ENCODE data around the gene FBXO11. TPM values are rescaled to one million over a fixed set of nuclear protein-coding genes. Genes with fewer than 3 reads are reported as not detected.

The FBXO11 gene
- total RNA-seq, 1 donor from 2014 or later: 83.9 TPM

- H3K4me1 Mint-ChIP-seq (ENCODE audit: unreplicated experiment): peaks cover 39% of the 10 kb centered on the region
- DNase-seq (ENCODE audit: extremely low spot score, unreplicated experiment): no peak
- no peaks in the 10 kb centered on the region for H3K9me3 Mint-ChIP-seq
- no peak for TF ChIP-seq CTCF (conservative IDR thresholded peaks at IDR 0.05)
- no peaks in the 10 kb centered on the region for H3K27me3 Mint-ChIP-seq
- H3K27ac Mint-ChIP-seq: no peak overlapping the region
- peaks cover 17% of the 10 kb centered on the region for H3K36me3 Mint-ChIP-seq
- H3K4me3 Mint-ChIP-seq: no peak overlapping the region
Measured at GRCh38 chr2:47893771-47894170, 12.5 kb downstream of the FBXO11 start.

- no peak for DNase-seq (ENCODE audit: extremely low spot score, unreplicated experiment)
- no peak for TF ChIP-seq CTCF (conservative IDR thresholded peaks at IDR 0.05)
- no peak overlapping the region for H3K27ac Mint-ChIP-seq
- H3K27me3 Mint-ChIP-seq: no peaks in the 10 kb centered on the region
- no peaks in the 10 kb centered on the region for H3K9me3 Mint-ChIP-seq
- no peak overlapping the region for H3K4me3 Mint-ChIP-seq
- peaks cover 33% of the 10 kb centered on the region for H3K4me1 Mint-ChIP-seq (ENCODE audit: unreplicated experiment)
- H3K36me3 Mint-ChIP-seq: peaks cover 16% of the 10 kb centered on the region
Measured at GRCh38 chr2:47892338-47892730, 14.0 kb downstream of the FBXO11 start.

- Mint-ChIP-seq H3K4me1 (ENCODE audit: unreplicated experiment) (peaks cover 32% of the 10 kb centered on the region), H3K27ac (no peak overlapping the region), H3K9me3 (no peaks in the 10 kb centered on the region), H3K4me3 (no peak overlapping the region), H3K36me3 (peaks cover 17% of the 10 kb centered on the region), H3K27me3 (no peaks in the 10 kb centered on the region)
- DNase-seq (ENCODE audit: extremely low spot score, unreplicated experiment): no peak
- TF ChIP-seq CTCF (conservative IDR thresholded peaks at IDR 0.05): no peak
Measured at GRCh38 chr2:47891369-47892337, 14.6 kb downstream of the FBXO11 start.

GRCh38 chr2:47890711-47891368, 15.5 kb downstream of the FBXO11 start:
- DNase-seq (ENCODE audit: extremely low spot score, unreplicated experiment): no peak

More at GRCh38 chr2:47890711-47891368, 15.5 kb downstream of the FBXO11 start:
- Mint-ChIP-seq H3K9me3 (no peaks in the 10 kb centered on the region), H3K27ac (no peak overlapping the region), H3K27me3 (no peaks in the 10 kb centered on the region), H3K36me3 (peaks cover 21% of the 10 kb centered on the region), H3K4me1 (ENCODE audit: unreplicated experiment) (peaks cover 24% of the 10 kb centered on the region), H3K4me3 (no peak overlapping the region)
- no peak for TF ChIP-seq CTCF (conservative IDR thresholded peaks at IDR 0.05)

All from type B pancreatic cell (in vitro differentiated cells).